ENCODE results near the gene CABP2. TPM values are rescaled to one million over a fixed set of nuclear protein-coding genes. Genes with fewer than 3 reads are reported as not detected.

Gene CABP2
- total RNA-seq, 2 donors from 2014 or later = not detected

- H3K9ac ChIP-seq (ENCODE audit: low read depth in 2 of 2, low read length in 2 of 2) = peak overlapping the region; percentile 84 to 95
- peak overlapping the region; percentile 66 for H3K4me3 ChIP-seq
- H3K36me3 ChIP-seq = peaks cover under 1% of the 10 kb centered on the region
- peak; percentile 93 for DNase-seq
- H3K4me1 ChIP-seq = peaks cover 23% of the 10 kb centered on the region
- intact Hi-C loops (cut with DNase I) = loop anchor here (5.0 kb wide), 2 partner anchors 115 to 160 kb away; partner anchors contain the start of gene RAD9A
- no peaks in the 10 kb centered on the region for H3K9me3 ChIP-seq
- peak overlapping the region; percentile 92 for H3K27ac ChIP-seq
- TF ChIP-seq, protein P1, sequence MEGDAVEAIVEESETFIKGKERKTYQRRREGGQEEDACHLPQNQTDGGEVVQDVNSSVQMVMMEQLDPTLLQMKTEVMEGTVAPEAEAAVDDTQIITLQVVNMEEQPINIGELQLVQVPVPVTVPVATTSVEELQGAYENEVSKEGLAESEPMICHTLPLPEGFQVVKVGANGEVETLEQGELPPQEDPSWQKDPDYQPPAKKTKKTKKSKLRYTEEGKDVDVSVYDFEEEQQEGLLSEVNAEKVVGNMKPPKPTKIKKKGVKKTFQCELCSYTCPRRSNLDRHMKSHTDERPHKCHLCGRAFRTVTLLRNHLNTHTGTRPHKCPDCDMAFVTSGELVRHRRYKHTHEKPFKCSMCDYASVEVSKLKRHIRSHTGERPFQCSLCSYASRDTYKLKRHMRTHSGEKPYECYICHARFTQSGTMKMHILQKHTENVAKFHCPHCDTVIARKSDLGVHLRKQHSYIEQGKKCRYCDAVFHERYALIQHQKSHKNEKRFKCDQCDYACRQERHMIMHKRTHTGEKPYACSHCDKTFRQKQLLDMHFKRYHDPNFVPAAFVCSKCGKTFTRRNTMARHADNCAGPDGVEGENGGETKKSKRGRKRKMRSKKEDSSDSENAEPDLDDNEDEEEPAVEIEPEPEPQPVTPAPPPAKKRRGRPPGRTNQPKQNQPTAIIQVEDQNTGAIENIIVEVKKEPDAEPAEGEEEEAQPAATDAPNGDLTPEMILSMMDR (IDR thresholded peaks at IDR 0.05) = no peak
- no peaks in the 10 kb centered on the region for H3K27me3 ChIP-seq
Observed at GRCh38 chr11:67507242-67507863, 15.9 kb downstream of the CABP2 start.

DNA sequence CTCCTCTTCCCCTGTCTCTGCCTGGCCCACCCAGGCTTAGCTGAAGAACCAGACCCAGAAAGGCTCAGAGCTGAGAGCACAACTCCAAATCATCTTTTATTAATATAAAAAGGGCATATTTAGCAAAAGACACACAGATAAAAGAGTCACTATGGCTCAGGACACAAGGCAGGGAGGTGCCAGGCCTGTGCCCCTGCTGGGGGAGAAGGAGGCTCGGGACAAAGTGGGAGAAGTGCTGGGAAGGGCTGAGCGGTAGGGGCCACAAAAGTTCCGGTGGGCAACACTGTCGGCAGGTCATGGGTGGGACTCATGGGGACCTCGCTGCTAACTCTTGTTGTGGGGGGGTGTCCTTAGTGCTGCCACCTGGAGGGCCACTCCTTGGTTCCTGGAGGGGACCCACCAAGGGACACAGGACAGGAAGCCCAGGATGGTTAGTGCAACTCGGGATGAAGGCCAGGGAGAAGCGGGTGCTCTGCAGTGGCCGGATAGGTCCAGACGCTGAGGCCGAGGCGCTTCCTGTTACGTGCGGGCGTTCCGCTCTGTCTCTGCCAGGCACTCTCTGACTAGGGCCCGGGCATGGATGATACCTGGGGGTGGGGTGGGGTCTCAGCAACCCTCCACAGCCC, 16.7 kb downstream of the CABP2 start:
- H3K9ac ChIP-seq (ENCODE audit: low read depth in 2 of 2, low read length in 2 of 2) = peak overlapping the region; percentile 84 to 95
- H3K9me3 ChIP-seq = no peaks in the 10 kb centered on the region
- peak; percentile 40 for DNase-seq
- H3K27me3 ChIP-seq = no peaks in the 10 kb centered on the region
- peak overlapping the region; percentile 66 for H3K4me3 ChIP-seq
- H3K36me3 ChIP-seq = peaks cover 8% of the 10 kb centered on the region
- intact Hi-C loops (cut with DNase I) = loop anchor here (5.0 kb wide), 2 partner anchors 114 to 159 kb away; partner anchors contain the start of gene RAD9A
- TF ChIP-seq, protein P1 (IDR thresholded peaks at IDR 0.05) = peak; percentile 2
- peak overlapping the region; percentile 92 for H3K27ac ChIP-seq
- H3K4me1 ChIP-seq = peaks cover 23% of the 10 kb centered on the region

DNA sequence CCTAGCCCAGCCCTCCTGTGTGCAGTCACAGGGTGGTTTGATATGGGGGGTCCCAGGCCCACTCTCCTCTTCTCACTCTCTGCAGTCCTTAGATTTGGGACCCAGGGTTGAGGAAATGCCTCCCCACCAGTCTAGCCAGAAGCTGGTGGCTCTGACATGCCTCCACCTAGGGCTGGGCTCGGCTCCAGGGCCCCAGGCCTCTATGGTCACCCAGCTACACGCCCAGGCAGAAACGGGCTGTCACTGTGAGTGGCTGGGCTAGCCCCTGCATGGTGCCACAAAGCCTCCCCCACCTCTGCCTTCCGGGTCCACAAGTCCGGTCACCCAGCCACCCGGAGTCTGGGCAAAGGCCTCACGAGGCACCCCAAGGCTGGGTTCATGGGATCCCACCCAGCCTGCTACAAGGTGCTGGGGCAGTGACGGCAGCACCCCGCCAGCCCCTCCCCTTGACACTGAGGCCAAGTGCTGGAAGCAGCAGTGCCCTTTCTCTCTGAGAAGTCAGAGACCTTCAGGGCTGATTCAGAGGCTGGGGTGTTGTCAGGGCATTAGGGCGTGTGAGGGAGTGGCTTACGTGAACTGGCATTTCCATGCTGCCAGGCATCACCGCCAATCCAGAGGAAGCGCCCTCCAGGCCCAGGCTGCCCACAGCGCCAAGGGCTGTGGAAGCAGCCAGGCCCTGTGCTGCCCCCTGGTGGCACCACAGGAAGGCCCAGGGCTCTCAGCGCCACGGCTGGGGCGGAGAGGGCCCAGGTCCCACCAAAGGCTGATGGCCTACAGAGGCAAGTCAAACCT, 17.4 kb downstream of the CABP2 start:
- intact Hi-C loops (cut with DNase I) = loop anchor here (5.0 kb wide), 2 partner anchors 114 to 158 kb away; partner anchors contain the start of gene RAD9A
- TF ChIP-seq, protein P1 (IDR thresholded peaks at IDR 0.05) = peak; percentile 98
- DNase-seq = peak; percentile 95
- H3K27me3 ChIP-seq = no peaks in the 10 kb centered on the region
- H3K9me3 ChIP-seq = no peaks in the 10 kb centered on the region
- peak overlapping the region; percentile 92 for H3K27ac ChIP-seq
- H3K9ac ChIP-seq (ENCODE audit: low read depth in 2 of 2, low read length in 2 of 2) = peak overlapping the region; percentile 84 to 95
- H3K4me3 ChIP-seq = peak overlapping the region; percentile 66
- H3K4me1 ChIP-seq = peaks cover 23% of the 10 kb centered on the region
- H3K36me3 ChIP-seq = peaks cover 9% of the 10 kb centered on the region

GRCh38 chr11:67504950-67505581, 18.2 kb downstream of the CABP2 start, which contains the start of gene PITPNM1:
Gene PITPNM1, minus strand, starts transcription at chr11:67505363. Its CDS starts 1,183 bp downstream, at chr11:67504180.
- peak; percentile 84 for DNase-seq
- no peaks in the 10 kb centered on the region for H3K9me3 ChIP-seq
- H3K4me3 ChIP-seq = peak within 1 kb of the TSS; percentile 66
- peaks cover 9% of the 10 kb centered on the region for H3K36me3 ChIP-seq
- peak within 1 kb of the TSS; percentile 84 to 95 for H3K9ac ChIP-seq (ENCODE audit: low read depth in 2 of 2, low read length in 2 of 2)
- intact Hi-C loops (cut with DNase I) = loop anchor here (5.0 kb wide), 2 partner anchors 113 to 158 kb away; partner anchors contain the start of gene RAD9A
- H3K27me3 ChIP-seq = no peaks in the 10 kb centered on the region
- TF ChIP-seq, protein P1 (IDR thresholded peaks at IDR 0.05) = no peak
- H3K4me1 ChIP-seq = peaks cover 23% of the 10 kb centered on the region
- H3K27ac ChIP-seq = peak within 1 kb of the TSS; percentile 92
